Measurements from ENCODE around the gene ENPP6.

Gene ENPP6

DNA sequence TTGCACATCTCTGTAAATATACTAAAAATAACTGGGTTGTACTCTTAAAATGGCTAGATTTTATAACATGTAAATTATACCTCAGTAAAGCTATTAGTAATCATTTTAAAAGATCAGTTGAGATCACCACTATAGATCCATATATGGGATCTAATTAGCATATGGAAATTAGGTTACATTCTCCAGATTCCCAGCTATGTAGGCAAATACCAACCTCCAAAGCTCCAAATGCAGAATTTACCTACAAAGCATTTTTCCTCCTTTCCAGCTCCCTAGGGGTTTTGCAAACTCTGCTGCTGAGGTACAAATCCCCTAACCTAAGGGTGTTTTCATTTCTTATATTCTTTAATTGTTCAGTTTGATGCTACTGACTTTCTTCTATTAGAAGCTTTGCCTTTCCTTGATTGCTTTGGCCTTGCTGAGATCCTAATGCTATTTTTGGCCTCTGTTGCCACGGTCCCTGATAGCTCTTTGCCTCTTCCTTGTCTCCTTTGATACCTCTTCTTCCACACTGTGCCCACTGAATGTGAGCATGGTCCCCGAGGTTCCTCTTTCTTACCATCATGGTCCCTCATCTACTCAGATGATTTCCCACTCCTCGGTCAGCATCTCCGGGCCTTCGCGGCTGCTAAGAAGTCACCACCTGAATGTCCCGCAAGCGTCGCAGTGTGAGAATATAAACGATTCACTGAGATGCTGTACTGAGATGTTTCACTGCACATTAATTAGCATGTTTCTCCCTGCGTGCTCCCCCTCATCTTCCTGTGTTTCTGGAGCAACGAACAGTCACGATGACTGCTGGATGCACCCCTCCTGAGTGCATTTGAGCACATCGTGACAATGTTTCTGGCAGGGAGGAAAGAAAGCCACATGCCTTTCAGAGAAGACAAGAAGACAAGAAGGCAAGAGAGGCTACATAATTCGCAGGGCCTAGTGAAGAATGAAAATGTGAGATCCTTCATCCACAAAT lies 23.8 kb downstream of the ENPP6 start:
- TF ChIP-seq, protein P1, sequence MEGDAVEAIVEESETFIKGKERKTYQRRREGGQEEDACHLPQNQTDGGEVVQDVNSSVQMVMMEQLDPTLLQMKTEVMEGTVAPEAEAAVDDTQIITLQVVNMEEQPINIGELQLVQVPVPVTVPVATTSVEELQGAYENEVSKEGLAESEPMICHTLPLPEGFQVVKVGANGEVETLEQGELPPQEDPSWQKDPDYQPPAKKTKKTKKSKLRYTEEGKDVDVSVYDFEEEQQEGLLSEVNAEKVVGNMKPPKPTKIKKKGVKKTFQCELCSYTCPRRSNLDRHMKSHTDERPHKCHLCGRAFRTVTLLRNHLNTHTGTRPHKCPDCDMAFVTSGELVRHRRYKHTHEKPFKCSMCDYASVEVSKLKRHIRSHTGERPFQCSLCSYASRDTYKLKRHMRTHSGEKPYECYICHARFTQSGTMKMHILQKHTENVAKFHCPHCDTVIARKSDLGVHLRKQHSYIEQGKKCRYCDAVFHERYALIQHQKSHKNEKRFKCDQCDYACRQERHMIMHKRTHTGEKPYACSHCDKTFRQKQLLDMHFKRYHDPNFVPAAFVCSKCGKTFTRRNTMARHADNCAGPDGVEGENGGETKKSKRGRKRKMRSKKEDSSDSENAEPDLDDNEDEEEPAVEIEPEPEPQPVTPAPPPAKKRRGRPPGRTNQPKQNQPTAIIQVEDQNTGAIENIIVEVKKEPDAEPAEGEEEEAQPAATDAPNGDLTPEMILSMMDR (IDR thresholded peaks at IDR 0.05; ENCODE audit: insufficient read depth, low read depth, low read length, missing control alignments) = no peak
- DNase-seq (ENCODE audit: low read depth) = no peak
- H3K4me3 ChIP-seq (ENCODE audit: low read length) = no peak overlapping the region

DNA sequence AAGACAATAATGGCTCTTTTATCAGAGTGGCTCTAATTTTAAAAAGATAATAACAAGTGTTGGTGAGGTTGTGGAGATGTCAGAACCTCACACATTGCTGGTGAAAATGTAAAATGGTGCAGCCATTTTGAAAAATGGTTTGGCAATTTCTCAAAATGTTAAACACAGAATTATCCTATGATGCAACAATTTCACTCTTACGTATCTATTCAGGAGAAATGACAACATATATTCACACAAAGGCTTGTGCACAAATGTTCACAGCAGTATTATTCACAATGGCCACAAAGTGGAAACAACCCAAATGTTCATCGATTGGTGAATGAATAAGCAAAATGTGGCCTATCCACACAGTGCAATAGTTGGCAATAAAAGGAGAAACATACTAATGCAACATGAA lies 24.7 kb downstream of the ENPP6 start:
- no peak overlapping the region for H3K4me3 ChIP-seq (ENCODE audit: low read length)
- TF ChIP-seq, protein P1 (IDR thresholded peaks at IDR 0.05; ENCODE audit: insufficient read depth, low read depth, low read length, missing control alignments) = no peak
- DNase-seq (ENCODE audit: low read depth) = no peak

DNA sequence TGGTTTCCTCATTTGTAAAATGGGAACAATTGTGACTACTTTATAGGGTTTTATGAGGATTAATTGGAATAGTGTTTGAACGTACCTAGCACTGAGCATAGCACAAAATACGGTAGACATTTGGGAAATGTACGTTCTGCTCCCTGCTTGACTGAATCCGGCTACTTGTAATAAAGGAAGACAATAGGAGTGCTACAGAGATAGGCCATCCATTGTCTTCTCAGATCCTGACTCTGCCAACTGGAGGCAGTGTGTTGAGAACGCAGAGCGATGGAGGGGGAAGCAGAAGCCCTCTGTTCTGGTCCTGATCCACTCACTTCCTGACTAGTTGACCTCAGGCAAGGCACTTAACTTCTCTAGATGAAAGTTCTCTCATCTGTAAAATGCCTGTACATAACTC lies 26.4 kb downstream of the ENPP6 start:
- no peak overlapping the region for H3K4me3 ChIP-seq (ENCODE audit: low read length)
- TF ChIP-seq, protein P1 (IDR thresholded peaks at IDR 0.05; ENCODE audit: insufficient read depth, low read depth, low read length, missing control alignments) = no peak
- DNase-seq (ENCODE audit: low read depth) = no peak

DNA sequence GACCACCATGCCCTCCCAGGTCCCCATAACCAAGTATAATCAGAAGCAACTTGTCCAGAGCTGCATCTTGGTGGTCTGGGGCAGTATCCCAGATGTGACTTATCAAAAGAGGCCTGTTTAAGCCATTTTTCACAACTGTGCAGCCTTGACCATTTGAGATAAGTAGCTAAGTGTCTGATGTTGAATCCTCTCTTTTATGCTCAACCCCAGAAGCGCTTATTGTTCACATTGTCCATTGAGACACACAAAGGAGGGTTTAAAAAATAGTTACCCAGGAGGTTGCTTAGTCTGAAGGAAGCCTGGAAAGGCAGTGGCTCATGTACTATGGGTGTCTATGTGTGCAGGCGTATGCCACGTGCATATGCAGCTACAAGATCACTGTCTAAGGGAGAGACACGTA lies 27.0 kb downstream of the ENPP6 start:
- DNase-seq (ENCODE audit: low read depth) = no peak
- no peak overlapping the region for H3K4me3 ChIP-seq (ENCODE audit: low read length)
- TF ChIP-seq, protein P1 (IDR thresholded peaks at IDR 0.05; ENCODE audit: insufficient read depth, low read depth, low read length, missing control alignments) = no peak

DNA sequence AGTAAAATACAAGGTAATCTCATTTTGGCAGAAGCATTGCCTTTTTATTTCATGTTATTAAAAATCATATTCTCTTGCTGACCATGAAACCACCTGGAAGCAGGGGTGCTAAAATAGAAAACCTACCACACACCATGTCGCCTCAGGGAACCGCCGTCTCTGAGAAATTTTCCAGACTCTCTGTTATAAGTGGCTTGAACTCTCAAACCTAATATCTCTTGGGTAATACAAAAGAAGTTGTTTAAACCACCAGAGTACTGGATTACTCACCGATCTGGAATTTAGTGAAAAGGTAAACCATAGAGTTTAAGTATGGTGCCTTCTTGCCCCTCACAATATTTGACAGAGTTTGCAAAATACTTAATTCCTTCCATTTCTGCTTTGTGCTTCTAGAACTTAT lies 27.7 kb downstream of the ENPP6 start:
- H3K4me3 ChIP-seq (ENCODE audit: low read length) = no peak overlapping the region
- DNase-seq (ENCODE audit: low read depth) = peak; percentile 6
- TF ChIP-seq, protein P1 (IDR thresholded peaks at IDR 0.05; ENCODE audit: insufficient read depth, low read depth, low read length, missing control alignments) = no peak

DNA sequence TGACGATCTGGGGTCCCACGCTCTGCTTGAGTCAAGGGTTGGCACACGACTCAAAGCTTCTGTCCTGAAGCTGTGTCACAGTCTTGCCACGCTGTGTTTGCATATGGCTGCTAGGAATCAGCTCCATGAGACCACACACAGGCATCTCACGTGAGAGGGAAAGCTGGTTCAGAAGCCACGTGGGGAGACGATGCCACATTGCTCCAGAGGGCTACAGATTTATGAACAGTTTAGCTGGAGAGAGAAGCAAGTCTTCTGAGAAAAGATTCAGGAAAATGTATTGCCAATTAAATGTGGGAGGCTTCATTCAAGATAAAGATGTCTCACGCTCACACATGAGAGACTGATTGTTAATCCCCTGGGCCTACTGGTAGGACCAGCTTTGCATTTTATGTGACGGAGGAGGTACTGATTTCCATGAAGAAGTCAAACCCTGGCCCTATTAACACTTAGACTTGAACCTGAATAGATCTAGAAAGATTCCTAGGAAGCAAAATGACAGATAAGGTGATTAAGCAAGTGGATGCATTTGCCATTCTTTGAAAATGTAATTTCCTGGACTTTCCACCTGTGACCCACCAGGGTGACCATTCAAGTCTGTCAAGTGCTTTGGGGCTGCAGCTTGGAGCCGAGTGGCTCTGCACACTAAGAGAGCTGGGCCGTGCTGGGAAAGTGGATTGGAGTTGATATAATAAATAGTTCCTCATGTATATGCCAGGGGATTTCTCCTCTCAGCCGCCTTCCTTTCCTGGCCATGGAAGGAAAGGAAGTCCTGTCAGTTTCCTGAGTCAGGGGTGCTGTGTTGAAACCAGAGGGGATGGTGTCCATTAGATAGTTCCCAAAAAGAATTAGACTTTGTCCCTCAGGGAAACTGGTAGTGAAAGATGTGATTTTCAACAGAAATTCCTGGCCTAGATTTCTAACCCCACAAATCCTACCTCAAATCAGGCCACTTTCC lies 29.0 kb downstream of the ENPP6 start:
- no peak overlapping the region for H3K4me3 ChIP-seq (ENCODE audit: low read length)
- TF ChIP-seq, protein P1 (IDR thresholded peaks at IDR 0.05; ENCODE audit: insufficient read depth, low read depth, low read length, missing control alignments) = no peak
- no peak for DNase-seq (ENCODE audit: low read depth)
